DMS 273 (cell line): ENCODE measurements around the gene APOM.

Experiments used
- DNase-seq: peaks from one replicate; lab custom pipeline; 2025; ENCODE audit not compliant: unreplicated experiment; lab: John Stamatoyannopoulos, UW

APOM gene

DNA sequence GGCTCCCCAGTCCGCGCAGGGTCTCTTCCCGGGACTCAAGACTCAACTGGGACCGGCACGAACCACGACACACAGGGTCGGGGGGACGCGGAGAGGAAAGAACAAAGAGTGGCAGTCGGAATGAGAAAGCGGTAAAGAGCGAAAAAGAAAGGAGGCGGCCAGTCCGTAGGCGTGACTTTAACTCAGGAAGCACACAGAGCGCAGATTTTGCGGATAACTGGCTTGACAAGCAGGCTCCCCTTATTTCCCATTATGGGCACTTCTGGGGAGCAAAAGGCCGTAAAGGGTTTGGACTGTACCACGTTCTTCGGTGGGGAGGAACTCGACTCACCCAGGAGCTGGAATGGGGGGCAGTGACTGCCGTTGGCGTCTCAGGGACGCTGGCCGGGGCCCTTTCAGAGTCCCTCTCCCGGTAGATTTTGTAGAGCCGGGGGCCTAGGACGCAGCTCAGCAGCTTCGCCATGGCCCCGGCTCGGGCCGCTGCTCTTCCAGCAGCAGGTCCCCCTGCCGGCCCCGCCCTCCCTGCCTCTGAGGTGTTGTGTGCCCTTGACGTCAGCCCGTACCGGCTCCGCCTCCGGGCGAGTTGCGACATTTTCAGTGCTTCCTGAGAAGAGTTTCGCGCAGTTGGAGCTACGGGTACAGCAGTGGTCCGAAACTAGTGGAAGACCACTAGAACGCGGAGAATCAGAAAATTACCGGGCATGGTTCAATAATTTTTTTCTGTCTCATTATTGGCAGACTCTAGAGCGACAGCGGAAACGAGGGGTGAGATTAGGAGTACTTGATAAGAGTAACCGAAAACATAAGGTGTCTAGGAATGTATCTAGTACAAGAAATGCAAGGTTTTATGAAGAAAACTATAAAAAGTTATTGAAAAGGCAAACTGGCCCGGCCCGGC lies 47.4 kb downstream of the APOM start, which contains the start of gene ABHD16A:
ABHD16A (minus strand) TSS at position 506 of the 898 bp plus-strand sequence; CDS start at position 463, 43 bp downstream.
- DNase-seq: peak; percentile 99

DNA sequence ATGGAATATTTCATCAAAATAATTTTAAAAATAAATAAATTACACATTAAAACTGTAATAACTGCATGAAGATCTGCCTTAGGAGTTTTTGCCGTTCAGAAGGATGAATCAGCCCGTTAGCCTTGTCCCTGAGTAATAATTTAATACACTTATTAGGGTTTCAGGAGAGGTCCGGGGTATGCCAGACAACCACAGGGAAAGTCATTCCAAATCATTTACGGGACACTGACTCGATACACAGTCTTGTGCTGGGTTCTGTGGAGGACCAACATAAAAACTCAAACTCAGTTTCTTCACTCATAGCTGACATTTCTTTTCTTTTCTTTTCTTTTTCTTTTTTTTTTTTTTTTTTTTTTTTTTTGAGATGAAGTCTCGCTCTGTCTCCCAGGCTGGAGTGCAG lies 50.2 kb downstream of the APOM start:
- no peak for DNase-seq

DNA sequence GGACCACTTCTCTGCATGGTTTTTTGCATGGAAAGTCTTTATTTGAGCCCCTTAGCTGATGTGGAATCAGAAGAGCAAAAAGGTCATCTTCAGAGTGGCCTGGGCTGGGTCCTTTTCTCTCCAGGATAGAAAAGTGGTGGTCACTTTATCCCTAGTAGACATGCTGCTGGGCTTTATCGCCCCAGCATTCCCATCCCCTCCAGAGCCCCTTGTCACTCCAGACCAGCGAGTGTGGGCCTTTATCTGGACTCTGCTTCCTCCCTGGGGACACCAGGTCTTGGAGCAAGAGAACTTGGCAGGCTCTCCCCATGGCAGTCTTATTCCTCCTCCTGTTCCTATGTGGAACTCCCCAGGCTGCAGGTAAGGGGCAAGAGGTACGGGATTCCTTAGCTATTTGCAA lies 50.9 kb downstream of the APOM start, which contains the start of gene LY6G6F:
LY6G6F (plus strand) TSS at position 268 of the 400 bp plus-strand sequence; CDS start at position 309, 41 bp downstream.
- DNase-seq: no peak

DNA sequence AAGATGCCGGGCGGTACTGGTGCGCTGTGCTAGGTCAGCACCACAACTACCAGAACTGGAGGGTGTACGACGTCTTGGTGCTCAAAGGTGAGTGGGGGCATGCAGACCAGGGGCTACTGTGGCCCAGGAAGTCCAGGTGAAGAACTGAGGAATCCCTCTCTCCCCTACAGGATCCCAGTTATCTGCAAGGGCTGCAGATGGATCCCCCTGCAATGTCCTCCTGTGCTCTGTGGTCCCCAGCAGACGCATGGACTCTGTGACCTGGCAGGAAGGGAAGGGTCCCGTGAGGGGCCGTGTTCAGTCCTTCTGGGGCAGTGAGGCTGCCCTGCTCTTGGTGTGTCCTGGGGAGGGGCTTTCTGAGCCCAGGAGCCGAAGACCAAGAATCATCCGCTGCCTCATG lies 52.0 kb downstream of the APOM start:
- no peak for DNase-seq
